NOMO-1 (cell line): ENCODE data around the gene HNRNPUL2.
A peak's percentile ranks its signal among the peaks of the same experiment; 100 is the strongest.

Experiments used
- DNase-seq, 2 experiments: peaks; one replicate each; lab custom pipeline; 2025; ENCODE audit not compliant: unreplicated experiment in 2 of 2; lab: John Stamatoyannopoulos, UW

The HNRNPUL2 gene

DNA sequence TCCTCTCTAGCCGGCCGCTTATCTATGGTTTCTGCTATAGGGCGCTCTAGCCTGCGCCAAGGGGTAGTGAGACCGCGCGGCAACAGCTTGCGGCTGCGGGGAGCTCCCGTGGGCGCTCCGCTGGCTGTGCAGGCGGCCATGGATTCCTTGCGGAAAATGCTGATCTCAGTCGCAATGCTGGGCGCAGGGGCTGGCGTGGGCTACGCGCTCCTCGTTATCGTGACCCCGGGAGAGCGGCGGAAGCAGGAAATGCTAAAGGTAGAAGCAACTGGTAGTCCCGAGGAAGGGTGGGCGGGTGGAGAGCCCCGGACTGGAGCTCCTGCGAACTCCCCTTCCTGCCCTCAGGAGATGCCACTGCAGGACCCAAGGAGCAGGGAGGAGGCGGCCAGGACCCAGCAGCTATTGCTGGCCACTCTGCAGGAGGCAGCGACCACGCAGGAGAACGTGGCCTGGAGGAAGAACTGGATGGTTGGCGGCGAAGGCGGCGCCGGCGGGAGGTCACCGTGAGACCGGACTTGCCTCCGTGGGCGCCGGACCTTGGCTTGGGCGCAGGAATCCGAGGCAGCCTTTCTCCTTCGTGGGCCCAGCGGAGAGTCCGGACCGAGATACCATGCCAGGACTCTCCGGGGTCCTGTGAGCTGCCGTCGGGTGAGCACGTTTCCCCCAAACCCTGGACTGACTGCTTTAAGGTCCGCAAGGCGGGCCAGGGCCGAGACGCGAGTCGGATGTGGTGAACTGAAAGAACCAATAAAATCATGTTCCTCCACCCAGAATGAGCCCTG, 55.5 kb downstream of the HNRNPUL2 start, which contains the start of the genes LBHD1 and UQCC3:
TSS of gene LBHD1 (minus strand) at position 660 of the 782 bp plus-strand sequence. CDS start 2,236 bp downstream, outside the sequence.
TSS of gene UQCC3 (plus strand) at position 66 of the 782 bp plus-strand sequence. CDS start at position 139, 73 bp downstream.
- DNase-seq = peak; percentile 88 to 92

DNA sequence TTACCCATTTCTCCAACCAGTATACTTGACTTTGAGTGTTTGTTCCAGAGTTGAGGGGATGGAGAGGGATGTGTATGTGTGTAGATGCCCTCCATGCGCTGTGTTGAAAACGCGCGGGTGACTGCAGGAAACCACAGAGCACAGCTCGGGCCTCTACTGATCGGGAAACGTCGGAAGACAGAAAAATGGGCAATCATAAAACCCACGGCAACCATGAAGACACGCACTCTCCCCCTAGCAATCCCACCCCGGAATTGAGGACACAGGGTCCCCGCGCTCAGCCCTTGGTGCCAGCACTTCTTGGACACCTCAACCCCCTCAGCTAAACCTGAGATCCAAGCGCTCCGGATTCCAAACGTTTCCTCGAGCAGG, 56.0 kb downstream of the HNRNPUL2 start:
- DNase-seq = peak in 1 of 2 experiments; percentile 51

DNA sequence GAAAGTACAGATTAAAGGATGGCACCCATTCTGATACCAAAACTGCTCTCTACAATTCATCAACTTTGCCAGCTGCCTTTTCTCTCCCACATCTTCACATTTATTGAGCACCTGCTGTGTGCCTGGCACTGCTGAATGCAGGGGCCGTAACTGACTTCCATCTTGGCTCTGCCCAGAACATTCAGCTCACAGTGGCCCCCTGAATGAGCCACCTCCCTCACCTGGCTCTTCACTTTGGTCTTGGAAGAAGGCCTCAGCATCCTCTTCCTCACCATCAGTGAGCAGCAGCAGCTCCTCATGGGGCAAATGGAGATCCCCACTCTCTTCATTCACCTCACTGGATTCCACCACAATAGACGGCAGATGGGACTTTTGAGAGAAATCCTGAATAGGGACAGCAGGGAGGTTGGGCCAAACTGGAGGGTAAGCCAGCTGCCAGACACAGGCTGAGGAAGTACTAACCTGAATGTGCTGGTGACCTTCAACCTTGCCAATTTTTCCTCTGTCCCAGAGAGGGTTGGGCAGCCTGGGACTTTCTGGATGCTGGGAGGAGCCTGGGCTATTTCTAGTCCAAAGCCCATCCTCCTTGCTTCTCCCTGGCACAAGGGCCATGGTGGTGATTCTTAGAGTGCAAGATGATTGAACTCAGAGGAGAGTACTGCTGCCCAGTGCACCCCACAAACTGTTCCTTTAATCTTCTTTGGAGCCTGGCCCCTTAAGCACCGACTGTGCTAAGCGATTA, 57.7 kb downstream of the HNRNPUL2 start:
- DNase-seq = no peak

DNA sequence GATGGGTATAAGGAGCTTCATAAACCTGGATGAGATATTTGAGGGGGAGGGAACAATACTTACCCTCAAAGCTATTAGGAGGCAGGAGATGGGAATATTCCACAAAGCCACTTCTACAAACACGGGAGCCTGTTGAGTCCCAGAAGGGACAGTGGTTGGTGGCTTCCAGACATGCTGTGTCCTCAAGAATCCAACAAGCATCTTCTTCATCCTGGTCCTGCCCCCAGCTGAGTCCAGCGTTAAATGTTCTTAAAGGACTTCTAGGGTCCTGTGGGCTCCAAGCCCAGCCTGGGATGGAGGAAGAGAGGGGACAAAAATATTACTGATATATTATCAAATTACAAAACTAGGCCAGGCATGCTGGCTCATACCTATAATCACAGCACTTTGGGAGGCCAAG, 59.8 kb downstream of the HNRNPUL2 start:
- no peak for DNase-seq

DNA sequence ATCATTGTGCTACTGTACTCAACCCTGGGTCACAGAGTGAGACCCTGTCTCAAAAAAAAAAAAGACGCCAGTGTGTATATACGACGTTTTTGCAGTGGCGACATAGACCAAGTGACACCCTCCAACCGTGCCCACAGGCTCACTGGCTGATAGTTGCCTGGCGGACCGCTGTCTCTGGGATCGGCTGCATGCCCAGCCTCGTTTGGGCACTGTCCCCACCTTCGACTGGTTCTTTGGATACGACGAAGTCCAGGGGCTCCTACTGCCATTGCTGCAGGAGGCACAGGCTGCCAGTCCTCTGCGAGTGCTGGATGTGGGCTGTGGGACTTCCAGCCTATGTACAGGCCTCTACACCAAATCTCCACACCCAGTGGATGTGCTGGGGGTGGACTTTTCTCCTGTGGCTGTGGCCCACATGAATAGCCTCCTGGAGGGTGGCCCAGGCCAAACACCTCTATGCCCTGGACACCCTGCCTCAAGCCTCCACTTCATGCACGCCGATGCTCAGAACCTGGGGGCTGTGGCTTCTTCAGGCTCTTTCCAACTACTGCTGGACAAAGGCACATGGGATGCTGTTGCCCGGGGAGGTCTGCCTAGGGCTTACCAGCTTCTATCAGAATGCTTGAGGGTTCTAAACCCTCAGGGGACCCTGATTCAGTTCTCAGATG, 60.9 kb downstream of the HNRNPUL2 start:
- no peak for DNase-seq

DNA sequence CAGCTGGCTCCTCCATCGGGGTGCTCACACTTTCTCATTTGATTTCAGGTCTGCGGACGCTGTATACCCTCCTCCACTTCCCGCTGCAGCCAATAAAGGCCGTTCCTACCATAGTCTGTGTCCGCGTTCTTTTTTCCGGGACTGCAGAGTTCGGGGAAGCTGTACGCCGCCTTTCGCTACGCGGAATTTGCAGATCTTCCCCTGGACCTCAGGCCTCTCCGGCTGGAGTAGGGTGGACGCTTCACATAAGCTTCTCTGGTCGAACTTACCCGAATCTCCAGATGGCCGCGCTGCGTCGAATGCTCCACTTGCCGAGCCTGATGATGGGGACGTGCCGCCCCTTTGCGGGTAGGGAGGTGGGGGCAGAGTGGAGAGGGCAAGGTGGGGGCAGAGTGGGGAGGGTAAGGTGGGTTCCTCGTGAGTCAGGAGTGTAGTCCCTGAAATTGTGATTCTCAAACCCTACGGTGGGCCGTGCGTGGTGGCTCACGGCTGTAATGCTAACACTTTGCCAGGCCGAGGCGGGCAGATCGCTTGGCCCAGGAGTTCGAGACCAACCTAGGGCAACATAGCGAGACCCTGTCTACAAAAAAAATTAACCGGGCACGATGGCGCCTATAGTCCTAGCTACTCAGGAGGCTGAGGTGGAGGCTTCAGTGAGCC, 61.5 kb downstream of the HNRNPUL2 start:
- DNase-seq = peak; percentile 37 to 62

DNA sequence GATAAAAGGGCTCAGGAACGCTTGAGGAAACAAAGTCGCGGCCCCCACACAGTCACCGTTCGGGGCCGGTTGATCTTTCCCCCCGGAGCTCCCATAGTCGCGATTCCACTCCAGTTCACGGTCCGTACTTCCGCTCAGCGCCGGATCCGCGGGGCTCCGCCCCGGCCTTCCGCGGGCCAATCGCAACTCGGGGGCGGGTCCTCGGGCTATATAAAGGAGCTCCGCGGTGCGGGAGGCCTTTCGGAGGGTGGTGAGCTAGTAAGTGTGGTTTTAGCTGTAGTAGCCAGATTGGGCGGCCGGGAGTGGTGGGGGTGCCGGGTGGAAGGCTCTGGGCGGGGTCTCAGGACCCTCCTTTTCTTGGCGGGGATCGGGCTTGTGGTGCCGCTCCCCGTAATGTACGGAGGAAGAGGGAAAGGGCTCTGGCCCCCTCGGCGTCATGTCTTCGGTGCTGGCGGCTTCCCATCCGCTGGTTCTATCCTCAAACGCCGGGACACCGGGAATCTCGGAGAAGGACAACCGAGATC, 62.1 kb downstream of the HNRNPUL2 start, which contains the start of the genes C11orf98 and CSKMT:
TSS of gene C11orf98 (minus strand) at position 136 of the 524 bp plus-strand sequence. CDS start at position 95, 41 bp downstream.
TSS of gene CSKMT (plus strand) at position 238 of the 524 bp plus-strand sequence. CDS start 568 bp downstream, outside the sequence.
- DNase-seq = peak; percentile 84 to 91

DNA sequence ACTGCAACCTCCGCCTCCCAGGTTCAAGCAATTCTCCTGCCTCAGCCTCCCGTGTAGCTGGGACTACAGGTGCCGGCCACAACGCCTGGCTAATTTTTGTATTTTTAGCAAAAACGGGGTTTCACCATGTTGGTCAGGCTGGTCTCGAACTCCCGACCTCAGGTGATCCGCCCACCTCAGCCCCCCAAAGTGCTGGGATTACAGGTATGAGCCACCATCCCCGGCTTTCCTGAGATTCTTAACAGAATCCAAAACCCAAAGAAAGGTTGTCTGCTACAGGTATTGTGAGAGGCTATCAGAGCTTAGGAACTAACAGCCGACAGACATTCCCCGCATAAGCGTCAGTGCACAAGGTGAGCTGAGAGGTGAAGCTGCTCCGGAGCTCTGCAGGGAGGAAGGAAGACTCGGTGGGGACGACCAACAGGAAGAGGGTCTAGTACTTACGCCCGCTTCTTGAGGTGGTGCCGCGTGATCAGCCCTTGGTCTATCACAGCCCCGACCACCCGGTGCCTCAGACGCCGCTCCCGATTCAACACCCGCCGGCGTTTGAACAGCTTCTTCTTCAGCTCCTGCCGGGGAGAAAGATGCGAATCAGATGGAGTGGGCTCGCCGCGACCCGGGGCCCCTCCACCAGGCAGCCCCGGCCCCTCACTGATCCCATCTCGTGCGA, 62.7 kb downstream of the HNRNPUL2 start:
- DNase-seq = peak in 1 of 2 experiments; percentile 61
